Neural crest cell (in vitro differentiated cells): ENCODE data around the gene ADGRL2. TPM values are rescaled to one million over a fixed set of nuclear protein-coding genes. Genes with fewer than 3 reads are reported as not detected.
"Not testable (repeated sequence)": the region's sequence is repeated elsewhere in the genome, so short reads cannot be mapped to it uniquely, and the experiment has no call there.

ENCODE experiments used
- DNase-seq: peaks from one replicate; pipeline ENCODE4 v3.0.0; 2021; ENCODE audit warnings: low read depth, mixed read lengths, low spot score
- H3K27ac Mint-ChIP-seq: one replicate; pipeline ENCODE4 v1.8.0; 2021; ENCODE audit warnings: mild to moderate bottlenecking, mixed read lengths; ENCODE audit not compliant: unreplicated experiment
- H3K27me3 Mint-ChIP-seq: 2 replicates; pipeline ENCODE4 v1.8.0; 2021; ENCODE audit warnings: low read depth, mild to moderate bottlenecking, mixed read lengths
- H3K36me3 Mint-ChIP-seq: 2 replicates; pipeline ENCODE4 v1.8.0; 2021; ENCODE audit warnings: low read depth, mild to moderate bottlenecking, mixed read lengths
- H3K4me1 Mint-ChIP-seq: 2 replicates; pipeline ENCODE4 v1.8.0; 2021; ENCODE audit warnings: mixed read lengths
- H3K4me3 Mint-ChIP-seq: one replicate; pipeline ENCODE4 v1.8.0; 2021; ENCODE audit warnings: mild to moderate bottlenecking, mixed read lengths
- H3K9me3 Mint-ChIP-seq: 2 replicates; pipeline ENCODE4 v1.8.0; 2021; ENCODE audit warnings: mixed read lengths
- total RNA-seq: library from RNA; stranded (reverse); gene quantifications from 2 replicates; pipeline ENCODE4 v1.2.1, GENCODE V29; 2021
- TF ChIP-seq, protein P1 (sequence below): fragments of 200-600 bp; sonication (generic); conservative IDR thresholded peaks from 2 replicates; pipeline ENCODE4 v1.5.0; 2021; ENCODE audit warnings: antibody characterized with exemption, mild to moderate bottlenecking

Gene ADGRL2
- total RNA-seq, 1 donor from 2014 or later, result 170 TPM

GRCh38 chr1:81876901-81877733, 76.4 kb downstream of the ADGRL2 start:
- H3K27ac Mint-ChIP-seq, result no peak overlapping the region

DNA sequence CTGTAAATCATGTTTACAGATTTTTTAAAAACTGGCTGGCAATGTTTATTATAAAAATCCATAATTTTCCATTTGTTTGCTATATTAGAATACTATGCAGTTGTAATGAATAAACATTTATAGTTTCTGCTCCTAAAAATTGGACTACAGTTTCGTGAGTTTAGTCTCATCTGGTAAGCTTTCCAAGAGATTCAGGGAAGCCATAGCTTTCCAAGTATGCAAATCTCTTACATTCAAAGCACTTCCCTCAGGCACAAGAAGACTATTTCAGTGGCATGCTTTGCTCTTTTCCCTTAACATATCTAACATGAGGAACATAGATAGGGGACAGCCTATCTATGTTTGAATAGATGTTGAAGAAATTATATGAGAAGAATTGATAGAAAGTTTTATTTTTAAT, 77.2 kb downstream of the ADGRL2 start:
- Mint-ChIP-seq H3K9me3 (no peaks in the 10 kb centered on the region), H3K4me1 (peaks cover 80% of the 10 kb centered on the region), H3K27ac (no peak overlapping the region), H3K4me3 (peak overlapping the region; percentile 20), H3K27me3 (no peaks in the 10 kb centered on the region), H3K36me3 (peaks cover 7% of the 10 kb centered on the region)
- DNase-seq, result no peak
- TF ChIP-seq, protein P1, sequence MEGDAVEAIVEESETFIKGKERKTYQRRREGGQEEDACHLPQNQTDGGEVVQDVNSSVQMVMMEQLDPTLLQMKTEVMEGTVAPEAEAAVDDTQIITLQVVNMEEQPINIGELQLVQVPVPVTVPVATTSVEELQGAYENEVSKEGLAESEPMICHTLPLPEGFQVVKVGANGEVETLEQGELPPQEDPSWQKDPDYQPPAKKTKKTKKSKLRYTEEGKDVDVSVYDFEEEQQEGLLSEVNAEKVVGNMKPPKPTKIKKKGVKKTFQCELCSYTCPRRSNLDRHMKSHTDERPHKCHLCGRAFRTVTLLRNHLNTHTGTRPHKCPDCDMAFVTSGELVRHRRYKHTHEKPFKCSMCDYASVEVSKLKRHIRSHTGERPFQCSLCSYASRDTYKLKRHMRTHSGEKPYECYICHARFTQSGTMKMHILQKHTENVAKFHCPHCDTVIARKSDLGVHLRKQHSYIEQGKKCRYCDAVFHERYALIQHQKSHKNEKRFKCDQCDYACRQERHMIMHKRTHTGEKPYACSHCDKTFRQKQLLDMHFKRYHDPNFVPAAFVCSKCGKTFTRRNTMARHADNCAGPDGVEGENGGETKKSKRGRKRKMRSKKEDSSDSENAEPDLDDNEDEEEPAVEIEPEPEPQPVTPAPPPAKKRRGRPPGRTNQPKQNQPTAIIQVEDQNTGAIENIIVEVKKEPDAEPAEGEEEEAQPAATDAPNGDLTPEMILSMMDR, result no peak

More at GRCh38 chr1:81876901-81877733, 76.4 kb downstream of the ADGRL2 start:
- Mint-ChIP-seq H3K4me3 (no peak overlapping the region), H3K27me3 (no peaks in the 10 kb centered on the region), H3K9me3 (peaks cover 2% of the 10 kb centered on the region), H3K4me1 (peaks cover 81% of the 10 kb centered on the region), H3K36me3 (peaks cover 9% of the 10 kb centered on the region)
- TF ChIP-seq, protein P1, result no peak
- no peak for DNase-seq

GRCh38 chr1:81878538-81878937, 77.8 kb downstream of the ADGRL2 start:
- H3K27ac Mint-ChIP-seq, result peak overlapping the region; percentile 4
- TF ChIP-seq, protein P1, result no peak
- H3K4me3 Mint-ChIP-seq, result no peak overlapping the region
- H3K27me3 Mint-ChIP-seq, result no peaks in the 10 kb centered on the region
- H3K4me1 Mint-ChIP-seq, result peaks cover 80% of the 10 kb centered on the region
- no peak for DNase-seq
- no peaks in the 10 kb centered on the region for H3K9me3 Mint-ChIP-seq
- peaks cover 7% of the 10 kb centered on the region for H3K36me3 Mint-ChIP-seq

GRCh38 chr1:81880781-81881180, 80.0 kb downstream of the ADGRL2 start:
- H3K27ac Mint-ChIP-seq, result peak overlapping the region; percentile 28
- DNase-seq, result no peak
- no peaks in the 10 kb centered on the region for H3K9me3 Mint-ChIP-seq
- H3K27me3 Mint-ChIP-seq, result no peaks in the 10 kb centered on the region
- TF ChIP-seq, protein P1, result no peak
- H3K4me1 Mint-ChIP-seq, result peaks cover 75% of the 10 kb centered on the region
- H3K4me3 Mint-ChIP-seq, result no peak overlapping the region
- H3K36me3 Mint-ChIP-seq, result peaks cover 5% of the 10 kb centered on the region

DNA sequence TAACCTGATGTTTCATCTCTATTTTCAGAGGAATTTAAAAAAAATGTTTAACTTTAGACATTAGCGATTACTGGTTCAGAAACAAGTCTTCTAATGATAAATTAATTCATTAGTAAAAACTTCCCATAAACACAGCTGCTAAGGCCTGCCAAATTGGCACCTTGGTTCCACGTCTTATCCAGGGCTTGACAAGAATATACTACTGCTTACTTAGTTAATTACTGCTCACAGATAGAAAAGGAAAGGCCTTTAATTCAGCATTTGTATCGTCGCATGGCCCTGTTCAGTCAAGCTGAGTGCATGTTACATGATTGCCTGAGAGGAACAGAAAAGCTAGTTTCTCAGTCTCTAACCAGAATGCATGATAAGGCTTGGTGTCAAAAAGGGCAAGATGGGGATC, 84.6 kb downstream of the ADGRL2 start:
- Mint-ChIP-seq H3K4me3 (no peak overlapping the region), H3K27ac (no peak overlapping the region)

DNA sequence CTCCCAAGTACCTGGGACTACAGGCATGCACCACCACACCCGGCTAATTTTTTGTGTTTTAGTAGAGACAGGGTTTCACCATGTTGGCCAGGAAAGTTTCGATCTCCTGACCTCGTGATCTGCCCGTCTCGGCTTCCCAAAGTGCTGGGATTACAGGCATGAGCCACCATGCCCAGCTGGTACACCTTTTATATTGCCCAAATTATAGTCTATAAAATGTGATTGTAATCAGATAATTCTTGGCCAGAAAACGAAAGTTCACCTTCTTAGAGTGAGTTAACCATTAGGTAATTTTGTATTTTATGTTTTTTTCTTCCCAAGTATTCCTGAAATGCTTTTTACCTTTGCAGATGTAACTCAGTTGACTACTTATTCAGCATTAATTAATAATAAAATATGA, 85.6 kb downstream of the ADGRL2 start:
- not testable (repeated sequence) for DNase-seq, H3K9me3 Mint-ChIP-seq, H3K4me3 Mint-ChIP-seq, H3K27ac Mint-ChIP-seq, H3K36me3 Mint-ChIP-seq, H3K27me3 Mint-ChIP-seq
- peaks cover 55% of the 10 kb centered on the region for H3K4me1 Mint-ChIP-seq

More for the DNA sequence above, 84.6 kb downstream of the ADGRL2 start:
- H3K36me3 Mint-ChIP-seq, result peaks cover 9% of the 10 kb centered on the region
- TF ChIP-seq, protein P1, result no peak
- no peaks in the 10 kb centered on the region for H3K9me3 Mint-ChIP-seq
- H3K27me3 Mint-ChIP-seq, result no peaks in the 10 kb centered on the region
- DNase-seq, result no peak
- H3K4me1 Mint-ChIP-seq, result peaks cover 60% of the 10 kb centered on the region
